Left lobe of liver (tissue), 2 donors: ENCODE results near the gene PPP1R12C. TPM values are rescaled to one million over a fixed set of nuclear protein-coding genes. Genes with fewer than 3 reads are reported as not detected.
A peak's percentile ranks its signal among the peaks of the same experiment; 100 is the strongest.
"Not testable (repeated sequence)": the region's sequence is repeated elsewhere in the genome, so short reads cannot be mapped to it uniquely, and the experiment has no call there.

Experiments
- ATAC-seq: fragments of 200-7000 bp; cut with Tn5 transposase; one replicate; pipeline ENCODE4 v1.9.1; 2020; ENCODE audit warnings: mild to moderate bottlenecking, moderate library complexity
- DNase-seq: peaks from one replicate; pipeline ENCODE4 v3.0.0-alpha.2; 2020; ENCODE audit warnings: low spot score
- total RNA-seq: library from RNA; stranded (reverse); gene quantifications from one replicate; pipeline ENCODE4 v1.2.1, GENCODE V29; 2021
- donor health status: DM: no; HTN: no; CAD: no; lungs with moderate emphysema.
- donor health status: DM: no; HTN: yes; CAD: no.

PPP1R12C gene
- total RNA-seq, result 46.5 TPM

DNA sequence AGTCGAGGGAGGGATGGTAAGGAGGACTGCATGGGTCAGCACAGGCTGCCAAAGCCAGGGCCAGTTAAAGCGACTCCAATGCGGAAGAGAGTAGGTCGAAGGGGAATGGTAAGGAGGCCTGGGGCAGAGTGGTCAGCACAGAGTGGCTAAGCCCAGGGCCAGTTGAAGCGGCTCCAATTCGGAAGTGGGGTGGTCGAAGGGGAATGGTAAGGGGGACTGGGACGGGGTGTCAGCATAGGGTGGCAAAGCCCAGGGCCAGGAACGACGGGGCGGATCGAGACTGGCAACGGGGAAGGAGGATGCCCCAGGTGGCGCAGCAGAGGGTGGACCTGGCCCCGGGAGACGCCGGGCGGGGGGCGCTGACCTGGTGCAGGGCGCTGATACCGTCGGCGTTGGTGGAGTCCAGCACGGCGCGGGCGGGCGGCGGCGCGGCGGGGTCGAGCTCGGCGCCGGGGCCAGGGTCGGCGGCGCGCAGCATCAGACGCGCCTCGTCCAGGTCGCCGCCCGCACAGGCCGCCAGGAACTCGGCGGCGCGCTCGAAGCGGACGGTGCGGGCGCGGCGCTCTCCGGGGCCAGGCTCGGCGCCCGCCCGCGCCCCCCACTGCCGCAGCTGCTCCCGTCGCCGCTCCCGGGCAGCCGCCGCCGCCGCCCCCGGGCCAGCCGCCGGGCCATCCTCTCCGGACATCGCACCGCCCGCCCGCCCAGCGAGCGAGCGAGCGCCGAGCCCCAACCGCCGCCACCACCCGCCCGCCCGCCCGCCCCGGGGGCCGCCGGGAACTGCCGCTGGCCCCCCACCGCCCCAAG lies at the start of gene PPP1R12C:
TSS of gene PPP1R12C (minus strand) at position 779 of the 804 bp plus-strand sequence. CDS start at position 685, 94 bp downstream.
- ATAC-seq, result no peak
- no peak for DNase-seq

DNA sequence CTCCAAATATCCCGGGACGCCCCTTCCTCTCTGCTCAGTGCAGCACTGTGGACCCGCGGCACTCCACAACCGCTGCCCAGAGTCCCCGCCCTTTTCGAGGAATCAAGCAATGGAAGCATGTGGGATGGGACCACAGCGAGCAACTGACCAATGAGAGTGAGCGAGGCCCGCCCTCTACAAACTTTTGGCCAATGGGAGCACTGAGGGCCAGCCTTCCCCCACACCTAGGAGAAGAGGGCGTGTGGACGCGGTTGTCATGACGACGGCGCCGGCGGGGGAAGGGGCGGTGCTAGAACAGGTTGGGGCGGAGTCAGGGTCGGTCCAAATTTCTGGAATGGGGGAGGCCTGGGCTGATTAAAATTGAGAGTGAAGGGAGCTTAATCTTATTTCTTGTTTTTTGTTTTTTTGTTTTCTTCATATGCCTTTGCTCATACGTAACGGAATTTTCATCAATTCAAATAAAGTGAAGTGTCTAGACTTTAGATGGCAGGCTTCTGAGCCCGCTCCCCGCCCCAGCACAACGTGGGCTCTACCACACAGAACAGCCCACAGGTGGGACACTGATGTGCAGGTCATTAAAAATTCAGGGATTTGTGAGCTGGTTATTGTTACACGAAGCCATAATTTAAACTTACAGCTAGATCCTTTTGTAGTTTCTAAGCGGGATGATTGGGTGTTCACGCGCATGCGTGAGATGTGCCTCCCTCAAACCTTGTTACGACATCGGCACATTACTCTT lies 49.3 kb upstream of the PPP1R12C start, which contains the start of gene DNAAF3:
TSS of gene DNAAF3 (minus strand) at position 84 of the 739 bp plus-strand sequence. CDS start 200 bp downstream, outside the sequence.
- DNase-seq (peak; percentile 86), ATAC-seq (peak; percentile 96)

DNA sequence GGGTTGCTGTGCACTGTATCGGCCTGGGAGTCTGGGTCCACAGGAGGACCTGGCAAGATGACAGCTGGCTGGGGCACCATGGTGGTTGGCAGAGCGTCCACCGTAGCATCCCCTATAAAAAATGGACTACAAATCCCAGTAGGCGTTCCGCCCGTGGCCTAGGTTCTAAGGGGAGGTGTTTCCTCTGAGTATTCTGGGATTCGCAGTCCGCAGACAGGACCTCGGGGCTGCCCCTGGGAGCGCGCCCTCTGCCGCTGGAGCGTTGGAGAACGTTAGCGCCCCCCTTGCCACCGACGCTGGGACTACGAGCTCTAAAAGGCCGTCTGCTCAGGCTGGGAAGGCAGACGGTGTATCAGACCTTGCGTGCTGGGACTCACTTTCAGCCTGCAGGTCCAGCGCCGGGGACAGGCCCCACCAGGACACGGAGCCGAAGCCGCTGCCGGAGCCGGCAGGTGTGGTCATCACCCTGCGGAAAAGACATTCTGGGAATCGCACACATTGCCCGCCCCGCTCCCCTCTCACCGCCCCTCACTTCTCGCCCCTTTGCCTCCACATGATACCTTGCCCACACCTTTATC lies 48.6 kb upstream of the PPP1R12C start:
- DNase-seq, result no peak
- ATAC-seq, result peak; percentile 62

DNA sequence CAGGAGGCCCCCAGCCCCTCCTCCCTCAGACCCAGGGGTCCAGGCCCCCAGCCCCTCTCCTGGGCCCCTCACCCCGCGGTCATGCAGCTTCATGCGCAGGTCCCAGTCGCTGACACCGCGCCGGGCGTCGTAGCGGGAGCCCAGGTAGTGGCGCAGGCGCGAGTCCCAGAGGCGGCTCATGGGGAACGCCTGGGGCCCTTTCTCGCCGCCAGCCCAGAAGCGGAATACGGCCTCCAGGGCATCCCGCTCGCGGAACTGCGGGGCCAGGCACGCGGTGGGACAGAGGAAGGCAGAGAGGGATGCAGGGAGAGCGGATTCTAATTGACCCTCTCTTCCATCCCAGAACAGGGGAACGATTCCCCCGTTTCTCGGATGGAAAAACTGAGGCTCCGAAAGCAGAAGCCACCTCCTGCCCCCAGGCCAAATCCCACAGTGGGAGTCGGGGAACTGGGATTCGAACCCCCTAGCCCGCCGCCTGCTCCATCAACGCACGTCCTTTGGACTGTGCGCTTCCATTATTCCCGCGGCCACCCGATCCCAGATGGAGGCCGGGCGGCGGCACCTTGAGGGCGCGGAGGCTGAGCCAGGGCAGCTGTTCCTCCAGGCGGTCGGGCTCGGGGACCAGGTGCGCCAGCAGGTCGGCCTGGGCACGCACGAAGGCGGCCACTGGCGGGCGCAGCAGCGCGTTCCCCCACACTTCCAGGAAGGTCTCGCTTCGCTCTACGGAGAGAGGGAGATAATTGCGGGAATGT lies 44.3 kb upstream of the PPP1R12C start:
- no peak for DNase-seq
- no peak for ATAC-seq

DNA sequence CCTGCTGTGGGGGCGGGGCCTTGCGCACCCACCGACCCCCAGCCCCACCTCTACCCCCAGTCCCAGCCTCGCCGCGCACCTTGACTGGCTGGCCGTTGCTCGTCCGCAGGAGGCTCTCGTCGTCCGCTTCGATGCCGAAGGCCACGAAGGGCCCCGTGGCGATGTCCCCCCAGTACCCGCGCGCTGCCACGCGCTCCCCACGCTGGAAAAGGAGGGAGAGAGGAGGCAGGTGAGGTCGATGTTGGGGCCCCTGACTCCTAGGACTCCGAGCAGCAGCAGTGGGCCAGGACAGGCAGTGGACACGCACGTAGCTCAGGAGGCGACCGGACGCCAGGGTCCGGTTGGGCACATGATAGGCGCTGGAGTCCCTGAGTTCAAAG lies 43.5 kb upstream of the PPP1R12C start:
- ATAC-seq, result no peak
- DNase-seq, result no peak

DNA sequence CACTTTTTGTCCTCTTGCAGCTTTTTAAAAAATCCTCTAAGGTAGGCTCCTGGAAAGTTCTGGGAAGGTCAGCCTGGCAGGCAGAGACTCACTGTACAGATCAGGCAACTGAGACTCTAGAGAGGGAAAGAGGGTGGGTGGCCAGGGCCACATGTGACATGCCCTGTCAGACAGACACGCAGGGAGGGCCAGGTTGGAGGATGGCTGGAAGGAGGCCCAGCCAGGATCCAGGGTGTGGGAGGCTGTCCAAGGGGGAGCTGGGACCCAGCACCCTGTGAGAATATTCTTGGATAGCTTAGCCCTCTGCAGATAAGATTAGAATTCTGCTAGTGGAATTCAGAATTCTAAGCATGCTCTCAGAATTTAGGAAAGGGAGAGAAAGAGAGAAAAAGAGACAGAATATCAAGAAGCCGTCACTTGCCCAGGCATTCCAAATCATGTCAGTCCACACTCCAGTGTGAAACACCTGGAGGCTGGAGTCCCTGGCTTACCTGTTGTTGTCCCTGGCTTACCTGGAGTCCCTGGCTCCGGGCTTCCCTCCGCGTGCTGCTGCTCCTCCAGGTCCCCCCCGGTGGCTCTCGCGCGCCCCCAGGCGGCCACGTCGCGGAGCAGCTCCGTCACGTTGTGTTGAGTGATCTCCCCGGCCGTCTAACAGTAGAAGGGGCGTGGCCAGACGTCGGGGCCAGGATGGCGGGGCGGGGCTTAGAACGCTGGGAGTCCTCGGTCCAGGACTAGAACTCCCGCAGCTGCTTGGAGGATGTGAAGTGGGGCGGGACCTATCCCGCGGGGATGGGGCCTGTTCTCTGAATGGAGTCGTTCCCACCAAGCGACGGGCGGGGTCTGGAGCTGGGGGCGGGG lies 42.9 kb upstream of the PPP1R12C start:
- peak; percentile 73 for DNase-seq
- peak; percentile 95 for ATAC-seq

DNA sequence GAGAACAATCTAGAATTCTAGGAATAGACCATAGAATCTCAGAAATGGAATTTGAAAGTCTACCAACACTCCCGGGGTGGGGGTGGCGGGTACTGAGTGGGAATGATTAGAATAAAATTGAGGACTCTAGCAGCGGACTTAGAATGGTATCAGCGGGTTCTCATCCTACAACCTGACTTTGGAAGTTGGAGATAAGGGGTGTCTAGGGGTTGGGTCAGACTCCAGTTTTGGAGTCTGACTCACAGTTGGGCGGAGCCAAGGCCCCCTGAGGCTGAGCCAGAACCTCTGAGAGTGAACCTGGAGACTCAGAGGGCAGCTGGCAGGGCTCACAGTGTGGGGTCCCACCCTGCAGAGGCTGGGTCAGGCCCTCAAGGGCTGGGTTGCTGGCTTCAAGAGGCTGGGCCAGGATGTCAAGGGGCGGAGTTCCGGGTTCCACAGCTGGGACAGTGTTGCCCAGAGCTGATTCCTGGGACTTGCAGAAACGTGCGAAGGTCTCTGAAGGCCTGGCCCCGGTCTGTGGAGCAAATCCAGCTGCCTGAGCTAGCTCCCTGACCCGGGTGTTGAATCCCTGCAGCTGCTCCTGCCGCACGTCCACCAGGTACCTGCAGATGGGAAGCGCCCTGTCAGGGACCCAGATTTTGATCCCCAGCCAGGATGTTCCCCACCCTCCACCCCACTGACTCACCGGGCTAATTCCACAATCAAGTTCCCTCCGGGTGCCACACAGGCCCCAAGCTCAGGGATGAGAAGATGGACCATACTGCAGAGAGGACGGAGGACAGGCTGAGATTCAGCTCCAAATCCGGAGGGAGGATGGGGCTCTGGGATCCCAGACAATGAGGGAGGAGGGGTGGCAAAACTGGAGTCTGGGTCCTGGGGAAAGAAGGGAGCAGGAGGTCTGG lies 41.7 kb upstream of the PPP1R12C start:
- no peak for ATAC-seq
- DNase-seq, result no peak

DNA sequence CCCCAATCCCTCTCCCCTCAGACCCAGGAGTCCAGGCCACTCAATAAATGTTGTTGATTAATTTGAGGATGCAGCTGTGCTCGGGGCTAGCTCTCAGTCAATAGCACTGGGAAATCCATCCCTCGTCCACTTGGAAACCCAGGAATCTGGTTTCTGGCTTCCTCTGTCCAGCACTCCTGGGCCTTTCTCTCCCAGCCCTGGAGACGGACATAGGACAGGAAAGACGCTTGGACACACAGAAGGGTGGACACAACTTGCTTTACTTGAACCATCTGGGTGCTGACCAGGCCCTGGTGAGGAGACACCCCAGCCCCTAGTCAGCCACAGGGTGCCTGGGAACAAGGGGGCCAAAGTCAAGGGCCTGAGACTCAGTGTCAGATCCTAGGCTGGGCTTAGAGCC lies 41.0 kb upstream of the PPP1R12C start:
- no peak for ATAC-seq

DNA sequence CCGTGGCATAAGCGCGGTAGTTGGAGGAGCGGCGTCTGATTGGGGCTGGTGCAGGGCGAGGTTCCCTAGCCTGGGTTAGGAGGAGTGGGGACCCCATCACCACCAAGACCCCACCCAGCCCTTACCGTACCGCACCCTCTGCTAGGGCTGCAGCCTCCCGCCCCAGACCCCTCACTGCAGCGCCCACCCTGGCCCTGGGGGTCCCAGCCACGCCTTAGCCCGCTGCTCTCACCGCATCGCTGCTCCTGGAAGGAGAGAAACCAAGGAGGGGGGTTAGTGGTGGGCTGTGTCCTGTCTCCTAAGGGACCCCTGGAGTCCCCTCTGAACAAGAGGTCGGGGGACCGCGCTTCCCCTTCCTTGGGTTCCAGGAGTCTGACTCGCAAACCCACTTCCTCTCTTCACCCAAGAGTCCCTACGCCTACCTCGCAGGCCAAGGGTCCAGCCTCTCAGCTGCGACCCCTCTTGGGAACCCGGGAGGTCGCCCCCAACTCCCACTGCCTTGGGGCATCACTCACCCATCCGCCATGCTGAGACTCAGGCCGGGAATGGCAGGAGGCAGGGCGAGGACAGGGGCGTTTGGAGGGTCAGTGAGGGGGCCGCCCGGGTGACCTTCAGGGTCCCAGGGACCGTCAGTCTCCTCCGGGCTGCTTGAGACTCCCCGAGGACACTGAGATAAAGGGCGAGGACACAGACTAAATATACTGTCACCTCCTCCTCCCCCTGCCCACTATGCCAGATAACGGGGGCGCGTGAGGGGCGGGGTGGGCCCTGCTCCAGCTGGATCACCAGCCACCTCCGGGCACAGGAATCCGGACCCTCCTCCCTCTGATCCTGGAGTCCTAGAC lies 39.8 kb upstream of the PPP1R12C start, which contains the start of gene TNNI3:
TSS of gene TNNI3 (minus strand) at position 669 of the 845 bp plus-strand sequence. CDS start at position 526, 143 bp downstream.
- no peak for ATAC-seq
- no peak for DNase-seq

More for the DNA sequence above, 41.0 kb upstream of the PPP1R12C start:
- DNase-seq, result no peak

DNA sequence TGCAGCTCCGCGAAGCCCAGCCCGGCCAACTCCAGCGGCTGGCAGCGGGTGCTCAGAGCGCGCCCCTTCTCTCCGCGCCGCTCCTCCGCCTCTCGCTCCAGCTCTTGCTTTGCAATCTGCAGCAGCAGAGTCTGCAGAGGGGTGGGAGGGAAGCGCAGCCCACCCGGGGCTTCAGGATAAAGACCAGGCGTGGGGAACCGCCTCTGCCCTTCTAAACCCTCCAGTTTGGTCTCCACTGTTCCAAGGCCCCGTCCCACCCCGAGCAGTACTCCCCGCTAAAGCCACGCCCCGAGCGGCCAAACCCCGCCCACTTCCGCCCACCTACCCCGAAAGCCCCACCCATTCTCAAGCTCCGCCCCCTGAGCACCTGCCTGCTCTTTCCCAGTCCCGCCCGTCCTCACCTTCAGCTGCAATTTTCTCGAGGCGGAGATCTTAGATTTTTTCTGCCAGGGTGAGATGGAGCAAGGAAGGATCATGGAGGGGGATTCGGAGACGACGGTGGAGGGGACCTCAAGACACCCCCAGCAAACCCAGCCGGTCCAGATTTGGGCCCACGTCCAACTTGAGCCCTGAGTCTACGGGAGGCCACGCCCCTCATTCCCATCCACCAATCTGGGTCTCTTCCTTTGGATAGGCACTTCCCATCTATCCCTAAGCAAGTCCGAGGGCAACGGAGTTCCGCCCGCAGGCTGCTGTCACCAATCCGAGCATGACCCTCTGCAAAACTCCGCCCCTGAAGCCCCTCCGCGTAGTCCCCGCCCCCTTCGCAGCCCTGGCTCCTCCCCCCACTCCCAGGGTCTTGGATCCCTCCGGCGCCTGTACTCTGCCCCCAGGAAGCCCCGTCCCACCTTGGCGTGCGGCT lies 39.0 kb upstream of the PPP1R12C start:
- no peak for ATAC-seq
- no peak for DNase-seq

DNA sequence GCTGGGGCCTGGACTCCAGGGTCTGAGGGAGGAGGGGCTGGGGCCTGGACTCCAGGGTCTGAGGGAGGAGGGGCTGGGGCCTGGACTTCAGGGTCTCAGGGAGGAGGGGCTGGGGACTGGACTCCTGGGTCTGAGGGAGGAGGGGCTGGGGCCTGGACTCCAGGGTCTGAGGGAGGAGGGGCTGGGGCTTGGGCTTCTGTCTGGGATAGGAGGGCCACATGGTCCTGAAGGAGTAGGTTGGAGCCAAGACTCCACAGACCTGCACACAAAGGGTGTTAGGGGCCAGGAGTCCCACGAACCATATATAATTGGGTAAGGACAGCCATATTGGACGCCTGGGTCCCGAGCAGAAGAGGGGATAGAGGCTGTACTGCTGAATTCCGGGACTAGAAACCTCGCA lies 38.3 kb upstream of the PPP1R12C start:
- ATAC-seq, DNase-seq: not testable (repeated sequence)

DNA sequence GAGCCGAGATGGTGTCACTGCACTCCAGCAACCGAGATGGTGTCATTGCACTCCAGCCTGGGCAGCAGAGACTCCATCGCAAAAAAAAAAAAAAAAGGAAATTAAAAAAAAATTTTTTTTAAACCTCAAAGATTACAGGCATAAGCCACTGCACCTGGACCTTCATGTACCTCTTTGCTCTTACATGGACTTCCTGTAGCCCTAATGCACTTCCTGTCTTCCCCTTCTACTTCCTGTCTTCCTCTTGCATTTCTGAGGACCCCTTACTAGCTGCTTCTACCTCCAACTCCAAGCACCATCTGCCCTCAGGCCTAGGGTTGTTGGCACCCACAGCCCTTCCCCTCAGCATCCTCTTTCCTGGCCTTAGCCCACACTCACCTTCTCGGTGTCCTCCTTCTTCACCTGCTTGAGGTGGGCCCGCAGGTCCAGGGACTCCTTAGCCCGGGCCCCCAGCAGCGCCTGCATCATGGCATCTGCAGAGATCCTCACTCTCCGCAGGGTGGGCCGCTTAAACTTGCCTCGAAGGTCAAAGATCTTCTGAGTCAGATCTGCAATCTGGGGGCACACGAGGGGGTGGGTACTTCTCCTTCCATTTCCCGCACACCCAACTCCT lies 36.3 kb upstream of the PPP1R12C start:
- no peak for ATAC-seq

DNA sequence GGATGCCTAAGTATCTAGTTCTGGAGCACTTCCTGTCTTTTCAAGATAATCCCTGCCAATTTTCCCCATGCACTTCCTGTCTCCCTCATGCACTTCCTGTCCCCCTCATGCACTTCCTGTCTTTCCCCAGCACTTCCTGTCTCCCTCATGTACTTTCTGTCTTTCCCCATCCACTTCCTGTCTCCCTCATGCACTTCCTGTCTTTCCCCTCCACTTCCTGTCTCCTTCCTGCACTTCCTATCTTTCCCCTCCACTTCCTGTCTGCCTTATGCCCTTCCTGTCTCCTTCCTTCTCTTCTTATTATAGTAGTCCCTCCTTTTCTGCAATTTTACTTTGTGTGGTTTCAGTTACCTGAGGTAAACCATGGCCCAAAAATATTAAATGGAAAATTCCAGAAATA lies 34.6 kb upstream of the PPP1R12C start:
- DNase-seq (no peak), ATAC-seq (no peak)

More for the DNA sequence above, 36.3 kb upstream of the PPP1R12C start:
- DNase-seq, result no peak

DNA sequence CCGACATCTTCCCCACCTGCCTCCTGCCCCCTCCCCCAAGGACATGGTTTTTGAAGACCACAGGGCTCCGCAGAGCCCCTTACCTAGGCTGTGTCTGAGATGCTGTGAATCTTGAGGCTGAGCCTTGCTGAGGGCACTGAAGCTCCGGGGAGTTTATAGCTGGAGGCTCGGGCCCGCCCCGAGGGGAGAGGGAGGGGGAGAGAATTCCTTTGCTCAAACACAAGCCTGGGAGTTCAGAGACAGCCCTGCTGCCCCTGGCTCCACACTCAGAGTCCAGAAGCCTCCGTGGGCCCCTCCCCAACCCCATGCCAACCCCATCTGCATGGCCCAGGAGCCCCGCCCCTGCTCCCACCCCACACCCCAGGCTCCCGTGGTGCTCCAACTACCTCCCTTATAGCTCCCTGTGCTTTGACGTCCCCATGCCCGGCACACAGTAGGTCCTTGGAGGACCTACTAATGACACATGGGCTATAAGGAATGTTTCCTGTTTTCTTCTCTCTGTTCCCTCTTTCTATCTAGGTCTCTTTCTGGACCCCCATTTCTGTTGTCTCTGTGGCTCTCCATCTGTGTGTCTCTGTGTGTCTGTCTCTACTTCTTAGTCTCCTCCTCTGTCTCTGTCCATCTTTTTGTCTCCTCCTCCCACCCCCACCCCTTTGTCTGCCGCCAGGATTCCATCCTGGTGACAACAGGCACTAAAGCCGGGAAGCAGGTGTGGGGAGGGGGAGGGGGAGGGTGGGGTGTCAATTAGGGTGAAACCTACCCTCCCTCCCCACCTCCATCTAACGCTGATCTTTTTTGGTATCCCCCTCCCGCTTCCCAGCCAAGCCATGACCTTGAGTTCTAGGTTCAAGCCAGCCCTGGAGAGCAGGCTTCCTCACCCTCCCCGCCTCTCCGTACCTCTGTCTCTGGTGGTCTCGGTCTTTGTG lies 31.9 kb upstream of the PPP1R12C start, which contains the start of gene TNNT1:
TSS of gene TNNT1 (minus strand) at position 129 of the 926 bp plus-strand sequence. CDS start 2,049 bp downstream, outside the sequence.
- DNase-seq, result no peak
- no peak for ATAC-seq
